Smooth muscle cell (in vitro differentiated cells): Measurements from ENCODE around the gene SLC13A3. TPM values are rescaled to one million over a fixed set of nuclear protein-coding genes. Genes with fewer than 3 reads are reported as not detected.

Source experiments
- DNase-seq: peaks from one replicate; lab custom pipeline; 2025; ENCODE audit not compliant: unreplicated experiment; lab: John Stamatoyannopoulos, UW
- H2AFZ ChIP-seq: fragments of 200-600 bp; sonication (generic); 2 replicates; pipeline ENCODE4 v1.6.0; 2016; ENCODE audit warnings: antibody characterized with exemption, low read depth, mild to moderate bottlenecking
- H3F3A ChIP-seq: fragments of 200-600 bp; sonication (generic); 2 replicates; pipeline ENCODE4 v1.6.0; 2017; ENCODE audit warnings: antibody characterized with exemption, low read depth
- H3K27ac ChIP-seq: fragments of 200-600 bp; sonication (generic); 2 replicates; pipeline ENCODE4 v1.5.1; 2016; ENCODE audit warnings: low read depth, mild to moderate bottlenecking
- H3K27me3 ChIP-seq: fragments of 200-600 bp; sonication (generic); 2 replicates; pipeline ENCODE4 v1.6.1; 2016; ENCODE audit warnings: low read depth, mild to moderate bottlenecking
- H3K36me3 ChIP-seq: fragments of 200-600 bp; sonication (generic); 2 replicates; pipeline ENCODE4 v1.5.1; 2016; ENCODE audit warnings: low read depth
- H3K4me1 ChIP-seq: fragments of 200-600 bp; sonication (generic); 2 replicates; pipeline ENCODE4 v1.5.1; 2016; ENCODE audit warnings: low read depth
- H3K4me2 ChIP-seq: fragments of 200-600 bp; sonication (generic); 2 replicates; pipeline ENCODE4 v1.6.0; 2016; ENCODE audit warnings: mild to moderate bottlenecking
- H3K4me3 ChIP-seq: fragments of 200-600 bp; sonication (generic); 2 replicates; pipeline ENCODE4 v1.5.1; 2016; ENCODE audit warnings: mild to moderate bottlenecking
- H3K79me2 ChIP-seq: fragments of 200-600 bp; sonication (generic); 2 replicates; pipeline ENCODE4 v1.6.0; 2016; ENCODE audit warnings: low read depth, mild to moderate bottlenecking
- H3K9ac ChIP-seq: fragments of 200-600 bp; sonication (generic); 2 replicates; pipeline ENCODE4 v1.6.0; 2016; ENCODE audit warnings: low read depth
- H3K9me3 ChIP-seq: fragments of 200-600 bp; sonication (generic); replicated peaks from 2 replicates; pipeline ENCODE4 v1.5.1; 2016; ENCODE audit warnings: low read depth
- H4K20me1 ChIP-seq: fragments of 200-600 bp; sonication (generic); 2 replicates; pipeline ENCODE4 v1.6.0; 2016; ENCODE audit warnings: low read depth
- CTCF ChIP-seq: fragments of 200-600 bp; sonication (generic); IDR thresholded peaks from 2 replicates; pipeline ENCODE4 v1.5.1; 2017; ENCODE audit warnings: borderline replicate concordance, mild to moderate bottlenecking, antibody characterized with exemption; ENCODE audit not compliant: insufficient read depth, poor library complexity, severe bottlenecking
- WGBS: methylation state at CpG from one replicate; pipeline ENCODE4 v1.1.7; 2016; ENCODE audit warnings: low lambda C conversion rate; 5-methylcytosine and 5-hydroxymethylcytosine counted together
- polyA plus RNA-seq: library from polyadenylated mRNA; unstranded; fragments of >200 nt; fragmentation: Nextera tagmentation; extraction: Ambion mirVana; gene quantifications from 2 replicates; pipeline ENCODE4 v1.2.1, GENCODE V29; 2016
- total RNA-seq: library from RNA; depleted of rRNA; stranded (reverse); fragments of >200 nt; gene quantifications from 2 replicates; pipeline ENCODE4 v1.2.3, GENCODE V29; 2014

The SLC13A3 gene
- total and polyA plus RNA-seq, 2 experiments from 2014 or later, result 6.4 to 7.7 TPM

GRCh38 chr20:46652699-46653098, 1.4 kb upstream of the SLC13A3 start:
- no peak for DNase-seq
- Histone ChIP-seq H3K36me3 (no peaks in the 10 kb centered on the region), H2AFZ (no peak overlapping the region), H3K9ac (no peak overlapping the region), H3F3A (no peaks in the 10 kb centered on the region), H3K4me3 (no peak overlapping the region), H3K4me1 (peaks cover under 1% of the 10 kb centered on the region), H3K4me2 (no peak overlapping the region), H3K27ac (no peak overlapping the region), H3K27me3 (peaks cover 51% of the 10 kb centered on the region), H3K9me3 (no peaks in the 10 kb centered on the region), H4K20me1 (no peaks in the 10 kb centered on the region), H3K79me2 (no peaks in the 10 kb centered on the region)
- TF ChIP-seq CTCF, result no peak

GRCh38 chr20:46650575-46651090, 626 bp downstream of the SLC13A3 start:
- WGBS, result 90% methylated on average over 10 of the region's 10 CpGs
- peaks cover 51% of the 10 kb centered on the region for H3K27me3 ChIP-seq
- no peaks in the 10 kb centered on the region for H4K20me1 ChIP-seq
- peaks cover 6% of the 10 kb centered on the region for H3K4me1 ChIP-seq
- no peak overlapping the region for H3K4me2 ChIP-seq
- H3K79me2 ChIP-seq, result no peaks in the 10 kb centered on the region
- H3K36me3 ChIP-seq, result no peaks in the 10 kb centered on the region
- no peaks in the 10 kb centered on the region for H3F3A ChIP-seq
- no peak overlapping the region for H3K27ac ChIP-seq
- no peak overlapping the region for H2AFZ ChIP-seq
- H3K9me3 ChIP-seq, result no peaks in the 10 kb centered on the region
- no peak overlapping the region for H3K9ac ChIP-seq
- no peak for DNase-seq
- H3K4me3 ChIP-seq, result no peak overlapping the region
- no peak for TF ChIP-seq CTCF

GRCh38 chr20:46649965-46650542, 1.2 kb downstream of the SLC13A3 start:
- H4K20me1 ChIP-seq, result no peaks in the 10 kb centered on the region
- no peak overlapping the region for H3K4me2 ChIP-seq
- H3K9me3 ChIP-seq, result no peaks in the 10 kb centered on the region
- TF ChIP-seq CTCF, result no peak
- H3K36me3 ChIP-seq, result no peaks in the 10 kb centered on the region
- no peak overlapping the region for H3K27ac ChIP-seq
- H3K79me2 ChIP-seq, result no peaks in the 10 kb centered on the region
- H3F3A ChIP-seq, result no peaks in the 10 kb centered on the region
- 96% methylated on average over 9 of the region's 9 CpGs for WGBS
- H3K9ac ChIP-seq, result no peak overlapping the region
- no peak overlapping the region for H3K4me3 ChIP-seq
- peaks cover 51% of the 10 kb centered on the region for H3K27me3 ChIP-seq
- no peak for DNase-seq
- no peak overlapping the region for H2AFZ ChIP-seq
- peaks cover 6% of the 10 kb centered on the region for H3K4me1 ChIP-seq

- no peak overlapping the region for H3K4me2 ChIP-seq
- no peak overlapping the region for H3K4me3 ChIP-seq
- H3F3A ChIP-seq, result no peaks in the 10 kb centered on the region
- no peak for DNase-seq
- H3K79me2 ChIP-seq, result no peaks in the 10 kb centered on the region
- no peak overlapping the region for H3K27ac ChIP-seq
- H3K36me3 ChIP-seq, result no peaks in the 10 kb centered on the region
- H3K9ac ChIP-seq, result no peak overlapping the region
- peaks cover 6% of the 10 kb centered on the region for H3K4me1 ChIP-seq
- H4K20me1 ChIP-seq, result no peaks in the 10 kb centered on the region
- H3K27me3 ChIP-seq, result peaks cover 51% of the 10 kb centered on the region
- H3K9me3 ChIP-seq, result no peaks in the 10 kb centered on the region
- WGBS, result 91% methylated on average over 3 of the region's 3 CpGs
- no peak for TF ChIP-seq CTCF
- H2AFZ ChIP-seq, result no peak overlapping the region
Observed at GRCh38 chr20:46649650-46649949, 1.7 kb downstream of the SLC13A3 start.
